Ovary (tissue), 3 donors: ENCODE measurements around the gene TSC2.

Experiments
- CTCF ChIP-seq, 3 donors: fragments of 450-650 bp in 2 of 3; fragments of 200-600 bp in 1 of 3; IDR thresholded peaks; one replicate each; pipeline versions ENCODE4 v1.5.1 to v1.8.0; 2016 to 2022; ENCODE audit warnings: antibody characterized with exemption in 3 of 3, mild to moderate bottlenecking in 1 of 3
- EP300 ChIP-seq: sonication (generic); formaldehyde crosslinking; IDR thresholded peaks from one replicate; pipeline ENCODE4 v1.6.1; 2017; ENCODE audit warnings: antibody characterized with exemption
- POLR2A ChIP-seq: fragments of 450-650 bp; IDR thresholded peaks from one replicate; pipeline ENCODE4 v1.6.1; 2017; ENCODE audit warnings: antibody characterized with exemption, mild to moderate bottlenecking, moderate library complexity
- donor health status: DM: no; HTN: no; CAD: no.

- TF ChIP-seq POLR2A (no peak), CTCF (IDR thresholded peaks at IDR 0.05) (no peak), EP300 (no peak)
Measured at GRCh38 chr16:2115591-2115973, 67.8 kb downstream of the TSC2 start.
